Activated CD4-positive, alpha-beta T cell treated with anti-CD3 and anti-CD28 coated beads, Interleukin-2, Interleukin-6, amounts not matched to agents 100 ng/mL and 50 ng/mL, durations not matched to agents 16 hours and 8 hours (primary cell): ENCODE data around the gene ZSCAN26.

ENCODE experiments used
- DNase-seq: peaks from one replicate; pipeline ENCODE4 v3.0.0-alpha.2; 2020

Gene ZSCAN26

DNA sequence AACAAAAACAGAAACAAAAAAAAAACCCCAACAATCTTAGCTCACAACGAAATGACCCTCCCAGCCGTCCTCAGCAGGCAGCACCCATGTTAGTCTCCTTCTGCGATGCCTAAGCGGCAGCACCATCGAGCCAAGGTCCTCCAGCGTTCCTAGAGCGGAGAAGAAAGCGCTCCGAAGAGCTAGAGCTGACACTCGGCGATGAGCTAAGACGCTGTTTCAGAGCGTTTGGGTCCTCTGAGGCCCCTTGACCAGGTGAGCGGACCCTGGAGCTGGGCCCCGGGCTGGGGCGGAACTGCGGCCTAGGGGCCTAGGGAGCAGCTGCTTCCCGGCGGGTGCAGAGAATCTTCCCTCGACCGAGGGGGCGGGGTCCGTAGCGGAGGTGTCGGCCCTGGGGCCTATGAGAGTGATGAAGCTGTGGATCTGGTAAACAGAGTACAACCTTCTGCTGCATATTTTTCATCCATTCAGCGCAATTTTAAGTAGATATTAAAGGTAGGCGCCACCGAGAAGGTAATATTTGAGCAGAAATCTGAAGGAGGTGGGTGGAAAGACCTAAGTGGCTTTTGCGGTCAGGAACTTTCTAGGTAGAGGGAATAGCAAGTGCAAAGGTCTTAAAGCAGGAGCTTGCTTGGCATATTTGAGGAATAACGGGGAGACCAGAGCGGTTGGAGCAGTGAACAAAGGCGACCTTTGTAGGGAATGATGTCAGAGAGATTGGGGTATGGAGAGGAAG is at the start of gene ZSCAN26:
TSS of gene ZSCAN26 (plus strand) at position 182 of the 733 bp plus-strand sequence. CDS start 4,777 bp downstream, outside the sequence.
- peak; percentile 87 for DNase-seq

DNA sequence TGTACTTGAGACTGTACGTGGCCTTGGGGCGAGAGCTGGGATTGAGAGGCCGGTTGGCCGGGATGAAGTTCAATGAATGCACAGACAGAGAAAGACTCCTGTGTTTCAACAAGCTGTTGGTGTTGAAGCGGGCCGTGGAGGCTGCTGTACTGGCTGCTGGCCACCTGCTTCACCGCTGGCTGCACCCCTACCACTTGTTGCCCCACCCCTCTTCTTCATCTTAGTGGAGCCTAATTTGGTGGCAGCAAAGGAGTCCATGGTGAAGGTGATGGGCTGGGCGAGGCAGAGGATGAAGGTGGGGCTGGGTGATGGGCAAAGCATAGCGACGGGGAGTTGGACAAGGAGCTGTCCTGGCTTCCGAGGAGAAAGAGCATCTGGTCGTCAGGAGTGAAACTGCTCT is 49.1 kb upstream of the ZSCAN26 start:
- no peak for DNase-seq

DNA sequence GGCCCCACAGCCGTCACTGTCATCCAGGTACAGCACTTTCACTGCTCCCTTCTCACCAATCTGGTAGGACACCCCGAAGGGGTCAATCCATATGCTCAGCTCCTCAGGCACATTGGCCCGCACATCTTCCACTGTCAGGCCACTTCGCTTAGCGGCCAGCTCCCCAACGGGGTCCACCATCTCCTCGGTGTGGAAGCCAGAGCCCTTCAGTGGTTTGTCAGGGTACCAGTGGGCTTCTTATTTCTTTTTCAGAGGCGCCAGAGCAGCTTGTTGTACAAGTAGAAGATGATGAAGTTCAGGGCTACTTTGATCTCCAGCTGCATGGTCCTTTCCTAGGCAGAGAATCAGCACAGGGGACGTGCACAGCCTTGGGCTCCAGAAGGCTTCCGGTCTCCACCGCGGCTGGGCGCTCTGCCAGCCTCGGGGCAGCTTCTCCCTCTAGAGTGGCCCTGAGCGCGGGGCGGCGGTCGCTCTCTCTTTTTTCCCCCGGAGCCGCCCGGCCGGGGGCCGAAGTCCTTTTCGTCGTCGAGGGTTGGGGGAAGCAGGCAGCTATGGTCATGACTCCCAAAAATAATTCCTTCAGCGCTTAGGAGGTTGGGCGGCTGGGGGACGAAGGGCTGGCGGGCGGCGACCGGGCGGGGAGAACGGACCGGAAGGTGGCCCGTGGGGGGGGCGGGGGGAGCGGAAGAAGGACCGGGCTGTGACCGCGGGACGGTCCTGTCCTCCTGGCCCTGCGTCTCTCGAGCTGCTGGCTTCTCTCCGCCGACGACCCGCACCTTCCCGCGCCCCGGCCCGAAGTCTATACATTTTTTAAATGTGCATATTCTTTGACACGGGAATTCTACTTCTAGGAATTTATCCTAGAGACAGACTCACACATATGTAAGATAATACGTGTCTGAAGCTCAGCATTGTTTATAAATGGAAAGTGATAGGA is 48.4 kb upstream of the ZSCAN26 start:
- DNase-seq: peak; percentile 37

DNA sequence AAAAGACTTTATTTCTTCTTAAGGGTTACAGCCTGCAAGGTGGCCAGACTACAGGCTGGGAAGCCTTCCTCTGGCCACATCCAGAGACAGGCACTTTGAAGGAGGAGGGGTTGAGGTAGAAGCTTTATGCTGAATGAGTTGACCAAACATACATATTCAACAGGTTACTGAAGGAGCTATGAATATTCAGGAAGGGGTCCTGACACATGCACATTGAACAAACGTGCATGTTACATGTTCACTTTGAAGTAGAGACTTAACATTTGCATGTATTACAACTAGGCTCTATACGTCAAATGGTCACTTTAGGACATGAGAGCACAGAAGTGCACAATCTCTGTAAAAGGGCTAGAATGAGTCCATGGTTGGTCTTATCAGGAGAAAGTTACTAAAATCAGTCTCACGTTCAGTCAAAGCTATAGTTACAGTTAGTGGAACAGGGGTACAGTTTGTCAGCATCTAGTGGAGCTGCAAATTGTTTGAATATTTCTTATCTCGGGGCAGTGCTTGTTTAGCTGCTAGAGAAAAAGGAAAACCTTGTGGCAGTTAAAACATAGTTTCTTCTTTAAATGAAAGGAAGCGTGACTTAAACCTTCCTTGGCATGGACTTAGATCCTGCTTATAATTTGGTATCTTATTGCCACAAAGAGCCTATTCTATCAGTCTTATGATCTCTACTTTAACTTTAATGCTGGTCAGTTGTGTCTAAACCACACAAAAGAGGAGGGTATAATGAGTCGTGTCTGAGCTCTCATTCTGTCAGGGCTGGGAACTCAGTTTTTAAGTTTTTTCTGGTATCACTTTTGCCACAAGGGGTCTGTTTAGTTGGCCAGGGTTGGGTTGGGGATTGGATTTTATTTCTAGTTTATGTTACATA is 46.4 kb upstream of the ZSCAN26 start:
- DNase-seq: no peak

DNA sequence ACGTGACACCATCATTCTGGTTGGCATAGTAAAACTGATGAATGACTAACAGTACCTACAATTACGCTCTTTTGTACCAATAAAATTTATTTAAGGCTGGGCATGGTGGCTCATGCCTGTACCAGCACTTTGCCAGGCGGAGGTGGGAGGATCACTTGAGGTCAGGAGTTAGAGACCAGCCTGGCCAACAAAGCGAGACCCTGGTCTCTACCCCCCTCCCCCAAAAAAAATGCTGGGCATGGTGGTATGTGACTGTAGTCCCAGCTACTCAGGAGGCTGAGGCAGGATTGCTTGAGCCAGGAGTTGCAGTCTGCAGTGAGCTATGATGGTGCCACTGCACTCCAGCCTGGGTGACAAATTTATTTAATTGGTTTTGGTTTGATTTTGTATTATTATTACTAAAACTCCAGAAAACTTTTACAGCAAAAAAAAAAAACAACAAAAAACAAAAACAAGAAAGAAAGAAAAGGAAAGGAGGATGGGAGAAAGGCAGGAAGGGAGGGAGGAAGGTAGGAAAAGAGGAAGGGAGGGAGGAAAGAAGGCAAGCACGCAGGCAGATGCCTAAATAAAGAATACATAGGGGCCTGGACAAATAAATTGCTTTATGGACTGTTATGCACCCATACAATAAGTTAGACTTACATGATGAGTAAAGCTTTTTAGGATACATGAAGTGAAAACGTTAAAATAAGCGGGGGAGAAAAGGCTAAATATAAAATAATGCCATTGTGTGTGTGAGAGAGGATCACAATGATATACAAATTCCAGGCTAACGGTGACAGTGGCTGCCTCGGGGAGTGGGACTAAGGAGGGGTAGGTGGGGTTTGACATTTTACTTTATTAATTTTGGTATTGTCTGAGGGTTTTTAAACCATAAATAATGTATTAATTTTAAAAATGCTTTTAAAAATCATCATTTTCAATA is 42.5 kb upstream of the ZSCAN26 start:
- no peak for DNase-seq

DNA sequence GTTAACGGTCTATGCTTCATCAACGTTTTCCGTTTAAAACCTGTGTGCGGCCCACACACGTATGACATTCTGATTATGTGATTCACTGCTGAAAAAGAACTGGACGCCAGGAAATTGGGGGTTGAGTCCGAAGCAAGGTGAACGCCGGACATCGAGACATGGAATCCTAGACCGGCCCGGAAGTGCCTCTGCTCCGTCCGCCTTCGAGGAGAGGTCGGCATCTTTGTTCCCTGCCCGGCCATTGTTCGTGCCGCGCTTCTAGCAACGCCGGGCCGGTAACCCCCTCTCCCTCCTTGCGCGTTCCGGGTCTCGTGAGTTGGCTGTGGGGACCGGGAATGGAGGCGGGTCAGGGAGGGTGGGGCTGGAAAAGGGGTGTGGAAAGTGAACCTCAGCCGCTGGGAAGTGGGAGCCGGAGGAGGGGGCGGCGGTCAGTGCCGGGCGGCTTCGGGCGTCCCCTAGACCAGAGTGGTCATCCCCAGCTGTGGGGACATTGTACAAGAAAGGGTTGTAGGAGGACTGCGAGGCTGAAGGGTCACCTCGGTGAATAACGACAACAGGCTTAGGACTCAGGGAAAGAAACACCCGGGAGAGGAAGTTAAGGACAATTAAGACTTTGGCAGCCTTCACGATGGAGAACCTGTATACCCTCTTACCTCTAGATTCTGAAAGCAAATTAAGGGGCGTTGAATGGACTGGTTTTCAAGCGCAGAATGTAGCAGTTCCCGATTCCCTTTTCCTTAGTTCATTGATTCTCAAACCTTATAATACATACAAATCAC is 41.7 kb upstream of the ZSCAN26 start, which contains the start of gene ZSCAN9:
TSS of gene ZSCAN9 (plus strand) at position 220 of the 779 bp plus-strand sequence. CDS start 1,810 bp downstream, outside the sequence.
- peak; percentile 66 for DNase-seq

DNA sequence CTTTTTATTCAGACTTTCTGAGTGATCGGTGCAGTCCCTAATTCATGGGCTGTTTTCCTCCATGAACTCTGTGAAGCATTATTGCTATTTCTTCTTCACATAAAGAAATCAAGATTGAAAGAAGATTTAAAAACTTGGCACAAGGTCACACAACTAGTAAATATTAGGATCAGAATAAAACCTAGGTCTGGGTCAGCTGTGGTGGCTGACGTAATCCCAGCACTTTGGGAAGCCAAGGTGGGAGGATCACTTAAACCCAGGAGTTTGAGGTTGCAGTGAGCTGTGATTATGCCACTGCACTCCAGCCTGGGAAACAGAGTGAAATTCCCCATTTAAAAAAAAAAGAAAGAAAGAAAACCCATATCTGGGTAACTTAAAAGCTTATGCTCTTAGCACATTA is 40.5 kb upstream of the ZSCAN26 start:
- DNase-seq: no peak

DNA sequence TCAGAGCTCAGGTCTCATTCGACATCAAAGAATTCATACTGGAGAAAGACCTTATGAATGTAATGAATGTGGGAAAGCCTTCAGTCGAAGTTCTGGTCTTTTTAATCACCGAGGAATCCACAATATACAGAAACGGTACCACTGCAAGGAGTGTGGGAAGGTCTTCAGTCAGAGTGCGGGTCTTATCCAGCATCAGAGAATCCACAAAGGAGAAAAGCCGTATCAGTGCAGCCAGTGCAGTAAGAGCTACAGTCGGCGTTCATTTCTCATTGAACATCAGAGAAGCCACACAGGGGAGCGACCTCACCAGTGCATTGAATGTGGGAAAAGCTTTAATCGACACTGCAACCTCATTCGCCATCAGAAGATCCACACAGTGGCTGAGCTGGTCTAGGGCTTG is 34.2 kb upstream of the ZSCAN26 start:
- no peak for DNase-seq

DNA sequence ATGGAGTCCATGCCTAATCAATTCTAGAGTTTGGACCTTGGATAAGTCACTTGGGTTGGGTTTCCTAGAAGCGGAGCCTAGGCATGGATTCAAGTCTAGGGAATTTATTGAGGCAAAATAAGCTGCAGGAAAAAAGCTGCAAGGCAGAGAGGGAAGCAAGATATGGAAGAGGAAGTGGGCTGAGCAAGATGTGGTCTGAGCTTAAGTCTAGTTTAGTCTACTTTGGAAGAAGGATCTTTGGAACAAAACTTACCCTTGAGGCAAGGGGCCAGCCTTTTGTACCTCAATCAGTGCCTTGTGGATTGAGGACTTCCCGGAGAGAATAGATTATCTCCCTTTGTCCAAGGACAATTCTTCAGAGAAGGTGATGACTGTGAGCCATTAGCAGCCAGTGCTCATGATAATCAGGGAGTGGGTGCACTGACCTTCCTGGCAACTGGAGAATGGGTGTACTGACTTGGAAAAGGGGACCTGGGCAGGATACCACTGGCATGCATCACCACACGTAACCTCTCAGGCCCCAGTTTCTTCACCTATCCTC is 31.0 kb upstream of the ZSCAN26 start:
- no peak for DNase-seq

DNA sequence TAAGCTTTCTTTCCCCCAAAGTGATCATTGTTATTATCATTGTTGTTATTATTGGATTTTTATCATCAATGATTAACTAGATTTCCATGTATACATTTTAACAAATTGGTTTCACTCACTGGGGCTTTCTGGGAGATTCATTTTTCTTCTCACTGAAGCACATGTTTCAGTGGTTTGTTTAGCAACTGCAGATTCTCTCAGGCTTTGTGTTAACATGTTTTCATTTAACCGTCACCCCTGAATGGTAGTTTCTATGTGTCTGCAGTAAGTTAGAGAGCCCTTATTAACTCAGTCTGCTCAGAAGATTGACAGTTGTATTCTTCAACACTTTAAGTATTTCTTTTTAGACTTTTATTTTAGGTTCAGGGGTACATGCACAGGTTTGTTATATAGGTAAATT is 27.3 kb upstream of the ZSCAN26 start:
- no peak for DNase-seq

DNA sequence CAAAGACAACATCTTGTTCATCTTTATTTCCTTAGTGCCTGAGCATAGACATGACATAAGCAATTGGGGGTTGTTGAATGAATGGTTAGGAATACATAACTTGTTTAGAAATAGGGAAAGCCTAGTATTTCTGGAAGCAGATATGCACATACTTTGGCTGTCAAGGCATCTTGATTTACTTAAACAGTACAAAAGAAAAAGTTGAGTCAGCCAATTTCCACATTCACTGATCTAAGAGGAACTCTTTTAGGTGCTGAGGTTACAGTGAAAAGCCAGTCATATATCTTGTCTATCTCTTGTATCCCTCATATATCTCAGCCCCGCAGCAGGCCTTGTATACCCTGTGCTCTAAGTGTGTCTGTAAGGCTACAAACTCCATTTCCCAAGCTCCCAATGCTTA is 26.5 kb upstream of the ZSCAN26 start:
- DNase-seq: no peak

DNA sequence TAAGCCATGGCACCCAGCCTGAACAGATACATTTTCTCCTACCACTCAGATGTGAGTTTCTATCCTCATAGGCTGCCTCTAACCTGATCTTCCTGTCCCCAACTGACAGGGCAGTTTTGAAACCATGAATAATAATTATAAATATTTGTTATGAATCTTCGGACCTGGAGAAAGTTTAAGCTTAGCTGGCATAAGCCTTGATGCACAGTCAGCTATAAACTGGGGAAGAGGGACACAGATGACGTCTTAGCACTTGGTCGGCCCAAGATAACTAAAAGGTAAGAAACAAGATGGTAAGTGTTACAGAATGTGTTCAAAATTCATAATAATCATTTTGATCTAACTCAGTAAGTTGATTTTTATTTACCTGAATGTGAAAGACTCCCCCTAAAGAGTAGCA is 23.0 kb upstream of the ZSCAN26 start:
- DNase-seq: no peak

DNA sequence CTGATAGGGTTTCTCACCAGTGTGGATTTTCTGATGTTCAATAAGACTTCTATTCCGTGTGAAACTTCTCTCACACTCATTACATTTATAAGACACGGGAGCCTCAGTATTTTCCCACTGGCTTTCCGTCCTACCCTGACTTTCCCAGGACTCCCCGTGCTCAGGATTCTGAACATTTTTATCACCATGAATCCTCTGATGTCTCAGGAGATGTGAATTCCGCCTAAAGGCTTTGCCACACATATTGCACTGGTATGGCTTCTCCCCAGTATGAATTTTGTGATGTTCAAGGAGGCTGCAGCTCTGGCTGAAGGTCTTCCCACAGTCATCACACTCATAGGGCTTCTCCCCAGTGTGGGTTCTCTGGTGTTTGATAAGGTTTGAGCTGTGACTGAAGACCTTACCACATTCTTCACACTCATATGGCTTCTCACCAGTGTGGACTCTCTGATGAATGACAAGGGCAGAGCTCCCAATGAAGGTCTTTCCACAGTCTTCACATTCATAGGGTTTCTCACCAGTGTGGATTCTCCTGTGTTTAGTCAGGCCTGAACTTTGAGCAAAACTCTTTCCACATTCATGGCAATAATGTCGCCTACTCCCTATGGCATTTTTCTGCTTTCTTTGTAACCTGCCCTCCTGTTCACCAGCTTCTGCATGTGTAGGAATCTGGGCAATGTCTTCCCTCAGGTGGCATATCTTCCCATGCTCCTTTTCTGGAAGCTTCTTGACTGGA is 21.6 kb upstream of the ZSCAN26 start:
- no peak for DNase-seq

DNA sequence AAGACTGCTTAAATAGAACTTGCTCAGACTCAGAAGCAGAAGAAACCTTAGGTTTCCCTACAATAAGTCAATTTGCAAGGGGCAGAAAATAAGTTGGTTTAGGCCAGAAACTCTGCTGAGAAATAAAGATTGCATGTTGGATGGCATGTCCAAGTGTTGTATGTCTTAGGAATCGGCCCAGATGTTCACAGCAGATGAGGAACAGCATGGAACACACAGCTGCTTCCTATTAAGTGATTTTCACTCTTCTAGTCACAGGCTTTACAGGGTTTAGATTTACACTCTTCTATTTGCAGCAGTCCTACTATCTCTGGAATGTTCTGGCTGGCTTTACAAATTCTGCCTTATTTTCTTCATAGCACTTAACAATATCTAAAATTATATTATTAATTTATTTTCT is 18.0 kb upstream of the ZSCAN26 start:
- no peak for DNase-seq

DNA sequence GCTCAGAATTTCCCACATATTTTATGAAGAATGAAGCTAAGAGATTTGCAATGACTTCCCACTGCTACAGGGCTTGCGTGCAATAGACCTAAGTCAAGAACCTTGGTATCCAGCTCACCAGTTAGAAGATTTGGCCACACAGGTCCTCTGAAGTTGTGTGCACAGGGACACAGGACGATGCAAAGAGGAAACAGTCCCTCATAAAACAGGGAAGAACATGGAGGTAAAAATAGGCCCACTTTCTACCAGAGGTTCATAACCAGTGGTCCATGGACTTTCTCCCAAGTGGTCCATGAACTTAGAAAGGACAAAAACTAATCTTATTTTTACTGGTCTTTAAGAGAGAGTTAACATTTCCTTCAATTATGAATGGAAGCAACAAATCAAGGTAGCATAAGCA is 16.2 kb upstream of the ZSCAN26 start:
- no peak for DNase-seq

DNA sequence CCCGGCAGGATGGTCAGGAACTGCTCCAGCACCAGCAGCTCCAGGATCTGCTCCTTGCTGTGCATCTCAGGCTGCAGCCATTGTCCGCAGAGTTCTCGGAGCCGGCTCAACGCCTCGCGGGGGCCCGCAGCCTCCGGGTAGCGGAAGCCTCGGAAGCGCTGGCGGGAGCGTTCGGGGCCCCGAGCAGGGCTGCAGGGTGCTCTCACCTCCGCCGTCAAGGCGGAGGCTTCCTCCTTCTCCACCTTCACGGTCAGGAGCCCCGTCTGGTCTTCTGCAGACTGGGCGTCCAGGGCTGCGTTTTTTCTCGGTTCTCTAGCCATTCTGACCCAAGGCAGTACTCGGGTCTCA is 15.3 kb upstream of the ZSCAN26 start:
- peak; percentile 58 for DNase-seq

DNA sequence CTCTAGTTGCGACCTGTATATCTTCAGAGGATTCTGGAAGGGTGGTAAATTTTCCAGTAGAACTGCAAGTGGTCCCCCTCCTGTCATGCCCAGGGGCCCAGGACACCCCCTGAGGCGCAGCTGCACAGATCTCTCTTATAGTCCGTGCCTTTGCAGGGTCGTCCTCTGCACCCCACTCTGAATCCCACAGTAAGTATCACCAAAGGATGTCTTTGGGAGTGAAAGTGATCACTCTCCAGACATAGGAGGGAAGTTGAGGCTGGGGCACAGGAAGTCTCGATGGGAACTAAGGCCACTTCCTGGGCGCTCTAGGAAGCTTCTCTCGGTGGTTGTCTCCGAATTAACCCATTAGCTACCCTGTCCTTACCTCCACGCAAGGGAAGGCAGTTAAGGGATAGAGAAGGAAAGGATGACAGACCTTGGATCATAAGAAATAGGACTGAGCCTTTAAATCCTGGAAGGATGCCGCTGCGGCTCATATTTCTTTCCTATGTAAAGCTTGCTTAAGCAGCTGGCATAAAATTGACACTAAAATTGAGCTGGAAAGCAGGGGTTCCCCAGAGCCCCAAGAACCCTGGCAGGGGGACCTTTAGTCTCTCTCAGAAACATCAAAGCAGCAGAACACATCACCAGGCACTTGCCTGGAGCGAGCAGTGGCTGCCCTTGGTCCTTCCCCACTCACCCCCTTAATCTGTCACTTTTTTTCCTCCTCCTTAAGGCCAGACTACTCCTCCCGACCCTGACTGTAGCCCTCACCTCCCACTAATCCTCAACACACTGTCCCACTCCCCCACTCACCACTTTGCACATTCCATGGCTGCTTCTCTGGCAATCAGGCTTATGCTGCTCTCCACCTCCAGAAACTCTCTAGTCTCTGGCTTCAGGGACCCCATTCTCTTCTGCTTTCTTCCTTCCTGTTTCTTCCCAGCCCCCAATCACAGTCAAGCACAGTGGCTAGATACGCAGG is 14.7 kb upstream of the ZSCAN26 start, which contains the start of gene ZKSCAN4:
TSS of gene ZKSCAN4 (minus strand) at position 261 of the 967 bp plus-strand sequence. CDS start 289 bp downstream, outside the sequence.
- DNase-seq: peak; percentile 85

DNA sequence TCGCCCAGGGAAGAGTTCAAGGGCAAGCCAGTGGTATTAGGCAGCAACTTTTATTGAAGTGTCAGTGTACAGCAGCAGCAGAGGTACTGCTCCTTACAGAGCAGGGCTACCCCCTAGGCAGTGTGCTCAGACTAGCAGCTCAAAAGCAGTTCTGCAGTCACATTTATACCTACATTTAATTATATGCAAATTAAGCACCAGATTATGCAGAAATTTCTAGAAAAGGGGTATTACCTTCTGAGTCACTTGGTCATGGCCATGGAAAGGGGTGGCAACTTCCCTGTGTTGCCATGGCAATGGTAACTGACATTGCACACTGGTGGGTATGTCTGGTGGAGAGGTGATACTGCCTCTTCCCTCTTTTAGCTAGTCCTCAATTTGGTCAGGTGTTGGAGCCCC is 12.8 kb upstream of the ZSCAN26 start:
- DNase-seq: peak; percentile 5

DNA sequence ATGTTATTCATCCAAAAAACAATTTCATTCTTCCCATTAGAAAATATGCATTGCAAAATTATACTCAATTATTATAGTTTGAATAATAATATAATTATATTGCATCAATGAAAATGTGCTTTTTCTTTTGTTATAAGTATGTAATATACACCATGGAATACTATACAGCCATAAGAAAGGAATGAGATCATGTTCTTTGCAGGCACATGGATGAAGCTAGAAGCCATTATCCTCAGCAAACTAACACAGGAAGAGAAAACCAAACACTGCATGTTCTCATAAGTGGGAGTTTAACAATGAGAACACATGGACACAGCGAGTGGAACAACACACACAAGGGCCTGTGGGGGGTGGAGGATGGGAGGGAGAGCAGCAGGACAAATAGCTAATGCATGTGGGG is 9.9 kb upstream of the ZSCAN26 start:
- no peak for DNase-seq
